GM12878 (cell line): Measurements from ENCODE around the gene GPR179. TPM values are rescaled to one million over a fixed set of nuclear protein-coding genes. Genes with fewer than 3 reads are reported as not detected.

ENCODE experiments used
- ATAC-seq: fragments of 200-7000 bp; cut with Tn5 transposase; 3 replicates; pipeline ENCODE4 v1.9.1; 2020; ENCODE audit warnings: mild to moderate bottlenecking, moderate library complexity
- BruUV-seq: library from RNA; stranded (reverse); fragments of 400-500 nt; replicated peaks from 2 replicates; lab custom pipeline; 2021; lab: Mats Ljungman, UMichigan
- CTCF ChIA-PET: fragments of 300-600 bp; sonication (Branson Sonifier 250); formaldehyde crosslinking; extraction: SDS; loops from one replicate; lab custom pipeline; 2021; ENCODE audit warnings: inconsistent platforms; lab: Yijun Ruan, JAX
- POLR2A ChIA-PET: fragments of 350-600 bp; formaldehyde crosslinking; extraction: SDS; loops from one replicate; lab custom pipeline; 2021; ENCODE audit warnings: inconsistent platforms; lab: Charles Lee
- RAD21 ChIA-PET: fragments of 300-600 bp; sonication (Branson Sonifier 250); formaldehyde crosslinking; loops from one replicate; lab custom pipeline; 2023; ENCODE audit warnings: antibody characterized with exemption; ENCODE audit not compliant: unreplicated experiment; lab: Charles Lee
- SMC1A ChIA-PET: fragments of 300-600 bp; sonication (Branson Sonifier 250); formaldehyde crosslinking; loops from one replicate; lab custom pipeline; 2023; ENCODE audit not compliant: unreplicated experiment, uncharacterized antibody; lab: Charles Lee
- DNase-seq: peaks from one replicate; pipeline ENCODE4 v3.0.0-alpha.2; 2011; ENCODE audit warnings: low read depth, low spot score
- FAIRE-seq: peaks from 3 replicates; lab custom pipeline; 2011; peaks lifted over from hg19 to GRCh38; lab: Jason Lieb, UNC
- H2AFZ ChIP-seq: 2 replicates; pipeline ENCODE4 v1.6.0; 2011; ENCODE audit warnings: low read depth, low read length, control low read depth; ENCODE audit not compliant: control insufficient read depth
- H3K27ac ChIP-seq: 2 replicates; pipeline ENCODE4 v1.5.1; 2011; ENCODE audit warnings: control low read depth; ENCODE audit not compliant: control insufficient read depth, insufficient read depth
- H3K27me3 ChIP-seq, 2 experiments: replicated peaks in 1 of 2; 2 replicates each; pipeline versions ENCODE4 v1.6.0 to v1.6.1; 2011; ENCODE audit warnings: low read length in 1 of 2; ENCODE audit not compliant: control insufficient read depth in 2 of 2, insufficient read depth in 2 of 2
- H3K36me3 ChIP-seq, 2 experiments: 2 replicates each; pipeline ENCODE4 v1.5.1; 2011; ENCODE audit warnings: low read length in 1 of 2; ENCODE audit not compliant: control insufficient read depth in 2 of 2, insufficient read depth in 2 of 2
- H3K4me1 ChIP-seq: 2 replicates; pipeline ENCODE4 v1.6.1; 2011; ENCODE audit warnings: mild to moderate bottlenecking, low read length, moderate library complexity, mixed read lengths; ENCODE audit not compliant: control insufficient read depth, insufficient read depth
- H3K4me2 ChIP-seq: 2 replicates; pipeline ENCODE4 v1.6.0; 2011; ENCODE audit warnings: control low read depth; ENCODE audit not compliant: control insufficient read depth, insufficient read depth
- H3K4me3 ChIP-seq: fragments of 200-600 bp; sonication (generic); 2 replicates; pipeline ENCODE4 v1.5.1; 2016
- H3K79me2 ChIP-seq: 2 replicates; pipeline ENCODE4 v1.6.0; 2011; ENCODE audit warnings: low read length; ENCODE audit not compliant: control insufficient read depth, insufficient read depth
- H3K9ac ChIP-seq: 2 replicates; pipeline ENCODE4 v1.8.0; 2011; ENCODE audit warnings: low read length, control low read depth, mixed read lengths; ENCODE audit not compliant: control insufficient read depth, insufficient read depth
- H3K9me3 ChIP-seq: replicated peaks from 3 replicates; pipeline ENCODE4 v1.5.1; 2011; ENCODE audit warnings: mild to moderate bottlenecking, low read length; ENCODE audit not compliant: control insufficient read depth, insufficient read depth
- H4K20me1 ChIP-seq: 2 replicates; pipeline ENCODE4 v1.6.0; 2011; ENCODE audit not compliant: control insufficient read depth, insufficient read depth
- BHLHE40 ChIP-seq, 2 experiments: fragments of 450-650 bp in 1 of 2; IDR thresholded peaks; 2 replicates each; pipeline ENCODE4 v1.6.1; 2011 to 2017; ENCODE audit warnings: low read depth in 2 of 2, borderline replicate concordance in 1 of 2, improper control_type of control experiment in 1 of 2, low read length in 1 of 2, mild to moderate bottlenecking in 1 of 2
- DPF2 ChIP-seq: fragments of 450-650 bp; IDR thresholded peaks from 2 replicates; pipeline ENCODE4 v1.6.1; 2017; ENCODE audit warnings: mild to moderate bottlenecking
- FOXM1 ChIP-seq: IDR thresholded peaks from 2 replicates; pipeline ENCODE4 v1.6.1; 2012; ENCODE audit warnings: low read depth, mild to moderate bottlenecking, inconsistent platforms, low read length, moderate library complexity
- HDGF ChIP-seq: fragments of 450-650 bp; IDR thresholded peaks from 2 replicates; pipeline ENCODE4 v1.6.1; 2016; ENCODE audit warnings: antibody characterized with exemption
- MTA3 ChIP-seq: IDR thresholded peaks from 2 replicates; pipeline ENCODE4 v1.6.1; 2012; ENCODE audit warnings: low read length, inconsistent platforms, borderline replicate concordance
- PAX5 ChIP-seq: IDR thresholded peaks from 2 replicates; pipeline ENCODE4 v1.6.1; 2011; ENCODE audit warnings: low read depth, low read length, borderline replicate concordance
- POU2F2 ChIP-seq: IDR thresholded peaks from 3 replicates; pipeline ENCODE4 v1.6.1; 2011; ENCODE audit warnings: low read depth, mild to moderate bottlenecking, low read length, borderline replicate concordance
- RAD21 ChIP-seq: IDR thresholded peaks from 2 replicates; pipeline ENCODE4 v1.6.1; 2011; ENCODE audit warnings: mild to moderate bottlenecking, low read depth, low read length, moderate library complexity; ENCODE audit not compliant: insufficient read depth
- RB1 ChIP-seq: fragments of 450-650 bp; formaldehyde crosslinking; IDR thresholded peaks from 2 replicates; pipeline ENCODE4 v1.6.1; 2017; ENCODE audit warnings: mild to moderate bottlenecking, borderline replicate concordance
- SIX5 ChIP-seq: IDR thresholded peaks from 2 replicates; pipeline ENCODE4 v1.6.1; 2011; ENCODE audit warnings: mild to moderate bottlenecking, low read depth, low read length, moderate library complexity; ENCODE audit not compliant: severe bottlenecking
- SMARCA5 ChIP-seq: fragments of 450-650 bp; IDR thresholded peaks from 2 replicates; pipeline ENCODE4 v1.6.1; 2017; ENCODE audit warnings: mild to moderate bottlenecking
- SMC3 ChIP-seq: IDR thresholded peaks from 2 replicates; pipeline ENCODE4 v1.6.1; 2011; ENCODE audit warnings: low read length, improper control_type of control experiment, borderline replicate concordance
- TCF12 ChIP-seq: IDR thresholded peaks from 2 replicates; pipeline ENCODE4 v1.6.1; 2011; ENCODE audit warnings: low read depth, mild to moderate bottlenecking, low read length
- YY1 ChIP-seq: IDR thresholded peaks from 2 replicates; pipeline ENCODE4 v1.6.1; 2011; ENCODE audit warnings: low read depth, mild to moderate bottlenecking, low read length
- ZNF207 ChIP-seq: fragments of 450-650 bp; IDR thresholded peaks from 2 replicates; pipeline ENCODE4 v1.6.1; 2014; ENCODE audit warnings: antibody characterized with exemption, mild to moderate bottlenecking, borderline replicate concordance
- ZNF384 ChIP-seq: IDR thresholded peaks from 2 replicates; pipeline ENCODE4 v1.6.1; 2012; ENCODE audit warnings: low read depth, mild to moderate bottlenecking, low read length, improper control_type of control experiment, borderline replicate concordance
- WGBS: methylation state at CpG from one replicate; pipeline ENCODE4 v1.1.6; 2016; ENCODE audit warnings: low lambda C conversion rate; ENCODE audit not compliant: insufficient replicate concordance, insufficient coverage; ENCODE audit errors: missing lambda C conversion rate; 5-methylcytosine and 5-hydroxymethylcytosine counted together
- in situ Hi-C: fragments of 300-500 bp; cut with MboI; formaldehyde crosslinking; loops from 9 replicates; pipeline ENCODE4 v1.14.3; 2018; ENCODE audit warnings: mixed read lengths
- intact Hi-C: fragments of 100-400 bp; cut with micrococcal nuclease; formaldehyde crosslinking; loops from one replicate; pipeline ENCODE4 v1.14.2; 2022; ENCODE audit not compliant: unreplicated experiment
- polyA plus RNA-seq, 11 experiments: library from polyadenylated mRNA; depleted of rRNA in 4 of 11; unstranded in 6 of 11; stranded (reverse) in 5 of 11; fragments of >200 nt; fragmentation: Nextera tagmentation in 4 of 11; fragmentation: Illumina TruSeq in 1 of 11; extraction: Ambion mirVana in 4 of 11; extraction: Trizol in 1 of 11; gene quantifications; 1 replicate in 1 of 11; 2 replicates in 10 of 11; pipeline versions ENCODE4 v1.2.1 to v1.2.3, GENCODE V29; 2011 to 2016; ENCODE audit warnings: inconsistent platforms in 2 of 11, missing spikeins in 2 of 11, low read depth in 1 of 11
- total RNA-seq, 4 experiments: library from RNA; depleted of rRNA in 3 of 4; stranded (reverse); fragments of >200 nt in 3 of 4; fragmentation: Illumina TruSeq in 1 of 4; extraction: Trizol in 1 of 4; gene quantifications; 2 replicates each; pipeline versions ENCODE4 v1.2.1 to v1.2.3, GENCODE V29; 2013 to 2021
- TF ChIP-seq, protein P1 (sequence below), 3 experiments: IDR thresholded peaks in 2 of 3; conservative IDR thresholded peaks in 1 of 3; 2 replicates each; pipeline ENCODE4 v1.5.1; 2011; ENCODE audit warnings: low read depth in 3 of 3, low read length in 3 of 3, mild to moderate bottlenecking in 3 of 3, control low read depth in 2 of 3, moderate library complexity in 2 of 3, inconsistent platforms in 1 of 3, mixed read lengths in 1 of 3; ENCODE audit not compliant: control insufficient read depth in 2 of 3, insufficient read depth in 1 of 3; ENCODE audit errors: extremely low read depth in 1 of 3
- TF ChIP-seq, protein P2 (sequence below): fragments of 450-650 bp; IDR thresholded peaks from 2 replicates; pipeline ENCODE4 v1.6.1; 2016; ENCODE audit warnings: mild to moderate bottlenecking, moderate library complexity, borderline replicate concordance

GPR179 gene
- total and polyA plus RNA-seq, 10 of the 15 experiments (the other 5 are each of a cell fraction or from before 2014, with no cell fraction given): under 0.01 to 0.08 (median 0.01) TPM; not detected in 3

DNA sequence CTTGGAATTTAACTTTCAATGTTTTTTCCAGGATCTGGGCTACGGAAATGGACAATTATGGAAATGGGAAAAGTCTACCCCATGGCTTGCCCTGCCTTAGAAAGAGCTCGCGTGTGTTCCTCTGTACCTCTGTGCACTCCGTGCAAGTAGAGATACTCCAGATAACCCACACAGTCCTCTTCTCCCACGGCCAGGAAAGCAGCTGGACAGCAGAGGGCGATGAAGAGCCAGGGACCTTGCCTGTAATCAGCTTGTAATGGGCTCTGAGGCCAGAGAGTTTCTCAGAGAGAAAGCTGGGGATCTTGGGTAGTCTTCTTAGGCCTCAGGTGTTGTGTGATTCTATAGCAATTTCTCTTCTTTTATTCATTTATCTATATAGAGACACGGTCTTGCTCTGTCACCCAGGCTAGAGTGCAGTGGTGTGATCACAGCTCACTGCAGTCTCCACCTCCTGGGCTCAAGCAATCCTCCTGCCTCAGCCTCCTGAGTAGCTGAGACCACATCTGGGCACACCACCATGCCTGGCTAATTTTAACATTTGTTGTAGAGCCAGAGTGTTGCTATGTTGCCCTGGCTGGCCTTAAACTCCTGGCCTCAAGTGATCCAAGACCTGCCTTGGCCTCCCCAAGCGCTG is 5.5 kb upstream of the GPR179 start:
- H3K9ac ChIP-seq: no peak overlapping the region
- H2AFZ ChIP-seq: peak overlapping the region; percentile 20; the same call in 1 of the 2 replicates
- DNase-seq: peak; percentile 60
- no peaks in the 10 kb centered on the region for H3K9me3 ChIP-seq
- H3K4me3 ChIP-seq: no peak overlapping the region
- no peak for FAIRE-seq
- H4K20me1 ChIP-seq: no peaks in the 10 kb centered on the region
- no peaks in the 10 kb centered on the region for H3K36me3 ChIP-seq
- CTCF ChIA-PET: interaction anchor here (0.8 to 9.3 kb wide), 37 partner anchors 9 to 989 kb away, joined by 3 to 349 read pairs (median 6); no protein-coding TSS in a partner anchor
- SMC1A ChIA-PET: interaction anchor here (0.8 to 7.9 kb wide), 24 partner anchors 9 to 322 kb away, joined by 3 to 161 read pairs (median 4); no protein-coding TSS in a partner anchor
- intact Hi-C loops (loop anchor here (1.0 kb wide), 2 partner anchors 65 to 136 kb away; no protein-coding TSS in a partner anchor), in situ Hi-C loops (loop anchor here (5.0 to 10.0 kb wide), 2 partner anchors 68 to 126 kb away; no protein-coding TSS in a partner anchor)
- no peak for TF ChIP-seq ZNF207
- TF ChIP-seq RAD21: peak; percentile 88
- TF ChIP-seq SMC3: peak; percentile 99
- TF ChIP-seq SMARCA5: 0 out of 2 replicates have a peak, but pooled peaks have one; percentile 40
- TF ChIP-seq, protein P1, sequence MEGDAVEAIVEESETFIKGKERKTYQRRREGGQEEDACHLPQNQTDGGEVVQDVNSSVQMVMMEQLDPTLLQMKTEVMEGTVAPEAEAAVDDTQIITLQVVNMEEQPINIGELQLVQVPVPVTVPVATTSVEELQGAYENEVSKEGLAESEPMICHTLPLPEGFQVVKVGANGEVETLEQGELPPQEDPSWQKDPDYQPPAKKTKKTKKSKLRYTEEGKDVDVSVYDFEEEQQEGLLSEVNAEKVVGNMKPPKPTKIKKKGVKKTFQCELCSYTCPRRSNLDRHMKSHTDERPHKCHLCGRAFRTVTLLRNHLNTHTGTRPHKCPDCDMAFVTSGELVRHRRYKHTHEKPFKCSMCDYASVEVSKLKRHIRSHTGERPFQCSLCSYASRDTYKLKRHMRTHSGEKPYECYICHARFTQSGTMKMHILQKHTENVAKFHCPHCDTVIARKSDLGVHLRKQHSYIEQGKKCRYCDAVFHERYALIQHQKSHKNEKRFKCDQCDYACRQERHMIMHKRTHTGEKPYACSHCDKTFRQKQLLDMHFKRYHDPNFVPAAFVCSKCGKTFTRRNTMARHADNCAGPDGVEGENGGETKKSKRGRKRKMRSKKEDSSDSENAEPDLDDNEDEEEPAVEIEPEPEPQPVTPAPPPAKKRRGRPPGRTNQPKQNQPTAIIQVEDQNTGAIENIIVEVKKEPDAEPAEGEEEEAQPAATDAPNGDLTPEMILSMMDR (IDR thresholded peaks at IDR 0.05 in 2 of 3, conservative IDR thresholded peaks at IDR 0.05 in 1 of 3; ENCODE audit: control insufficient read depth in 2 of 3, extremely low read depth in 1 of 3, insufficient read depth in 1 of 3, low read depth in 3 of 3, low read length in 3 of 3): peak; percentile 92 to 96 (median 95)
- TF ChIP-seq POU2F2: peak; percentile 10; the same call in 1 of the 3 replicates
- TF ChIP-seq, protein P2, sequence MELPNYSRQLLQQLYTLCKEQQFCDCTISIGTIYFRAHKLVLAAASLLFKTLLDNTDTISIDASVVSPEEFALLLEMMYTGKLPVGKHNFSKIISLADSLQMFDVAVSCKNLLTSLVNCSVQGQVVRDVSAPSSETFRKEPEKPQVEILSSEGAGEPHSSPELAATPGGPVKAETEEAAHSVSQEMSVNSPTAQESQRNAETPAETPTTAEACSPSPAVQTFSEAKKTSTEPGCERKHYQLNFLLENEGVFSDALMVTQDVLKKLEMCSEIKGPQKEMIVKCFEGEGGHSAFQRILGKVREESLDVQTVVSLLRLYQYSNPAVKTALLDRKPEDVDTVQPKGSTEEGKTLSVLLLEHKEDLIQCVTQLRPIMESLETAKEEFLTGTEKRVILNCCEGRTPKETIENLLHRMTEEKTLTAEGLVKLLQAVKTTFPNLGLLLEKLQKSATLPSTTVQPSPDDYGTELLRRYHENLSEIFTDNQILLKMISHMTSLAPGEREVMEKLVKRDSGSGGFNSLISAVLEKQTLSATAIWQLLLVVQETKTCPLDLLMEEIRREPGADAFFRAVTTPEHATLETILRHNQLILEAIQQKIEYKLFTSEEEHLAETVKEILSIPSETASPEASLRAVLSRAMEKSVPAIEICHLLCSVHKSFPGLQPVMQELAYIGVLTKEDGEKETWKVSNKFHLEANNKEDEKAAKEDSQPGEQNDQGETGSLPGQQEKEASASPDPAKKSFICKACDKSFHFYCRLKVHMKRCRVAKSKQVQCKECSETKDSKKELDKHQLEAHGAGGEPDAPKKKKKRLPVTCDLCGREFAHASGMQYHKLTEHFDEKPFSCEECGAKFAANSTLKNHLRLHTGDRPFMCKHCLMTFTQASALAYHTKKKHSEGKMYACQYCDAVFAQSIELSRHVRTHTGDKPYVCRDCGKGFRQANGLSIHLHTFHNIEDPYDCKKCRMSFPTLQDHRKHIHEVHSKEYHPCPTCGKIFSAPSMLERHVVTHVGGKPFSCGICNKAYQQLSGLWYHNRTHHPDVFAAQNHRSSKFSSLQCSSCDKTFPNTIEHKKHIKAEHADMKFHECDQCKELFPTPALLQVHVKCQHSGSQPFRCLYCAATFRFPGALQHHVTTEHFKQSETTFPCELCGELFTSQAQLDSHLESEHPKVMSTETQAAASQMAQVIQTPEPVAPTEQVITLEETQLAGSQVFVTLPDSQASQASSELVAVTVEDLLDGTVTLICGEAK: no peak
- TF ChIP-seq ZNF384: no peak
- TF ChIP-seq MTA3: no peak
- peak; percentile 26; the same call in 1 of the 2 replicates for TF ChIP-seq RB1
- no peak for TF ChIP-seq PAX5
- 0 out of 4 replicates have a peak, but pooled peaks of 1 of the 2 experiments have one; percentile 22 for TF ChIP-seq BHLHE40 (IDR thresholded peaks at IDR 0.05; ENCODE audit: borderline replicate concordance in 1 of 2, low read depth in 2 of 2, low read length in 1 of 2)
- TF ChIP-seq TCF12: no peak
- TF ChIP-seq SIX5: no peak
- TF ChIP-seq DPF2: no peak
- TF ChIP-seq HDGF: no peak
- TF ChIP-seq FOXM1: no peak
- TF ChIP-seq YY1: peak; percentile 67
- no TSS peak for BruUV-seq
- POLR2A ChIA-PET: interaction anchor here (1.2 to 1.8 kb wide), 3 partner anchors 24 to 65 kb away, joined by 3 to 16 read pairs (median 6); partner anchors contain the start of gene MRPL45
- ATAC-seq: peak; percentile 73
- peaks cover 8% of the 10 kb centered on the region for H3K79me2 ChIP-seq
- WGBS: 13% methylated on average over 8 of the region's 8 CpGs
- H3K4me2 ChIP-seq: no peak overlapping the region
- H3K4me1 ChIP-seq: peaks cover 4% of the 10 kb centered on the region
- RAD21 ChIA-PET: interaction anchor here (0.7 to 8.4 kb wide), 18 partner anchors 9 to 659 kb away, joined by 3 to 172 read pairs (median 4); no protein-coding TSS in a partner anchor
- H3K27ac ChIP-seq: no peak overlapping the region
- no peaks in the 10 kb centered on the region for H3K27me3 ChIP-seq
